Measurements from ENCODE around the gene ABRAXAS1. TPM values are rescaled to one million over a fixed set of nuclear protein-coding genes. Genes with fewer than 3 reads are reported as not detected.

Gene ABRAXAS1
- total RNA-seq, 1 donor from 2014 or later = 18.8 TPM

GRCh38 chr4:83454686-83455085, 30.2 kb downstream of the ABRAXAS1 start:
- Histone ChIP-seq H3K27ac (ENCODE audit: low read depth, low read length) (peak overlapping the region; percentile 99), H3K9me3 (ENCODE audit: control insufficient read depth in 3 of 3, low read length in 3 of 3) (no peaks in the 10 kb centered on the region), H3K4me3 (ENCODE audit: low read length in 3 of 3) (peak overlapping the region; percentile 95 to 100 (median 98)), H3K9ac (ENCODE audit: low read depth in 1 of 3, low read length in 3 of 3) (peak overlapping the region; percentile 96 to 100 (median 99)), H3K27me3 (ENCODE audit: control insufficient read depth in 3 of 3, insufficient read depth in 3 of 3, low read length in 3 of 3) (no peaks in the 10 kb centered on the region), H3K4me1 (ENCODE audit: control insufficient read depth in 3 of 3, insufficient read depth in 3 of 3, low read length in 3 of 3) (peaks cover 8 to 21% (median 10%) of the 10 kb centered on the region in 3 donors), H3K36me3 (ENCODE audit: control insufficient read depth in 3 of 3, insufficient read depth in 3 of 3, low read length in 3 of 3) (peaks cover 2 to 26% (median 21%) of the 10 kb centered on the region in 3 donors)

- no peak overlapping the region for H3K9ac ChIP-seq (ENCODE audit: low read depth in 1 of 3, low read length in 3 of 3)
- H3K4me3 ChIP-seq (ENCODE audit: low read length in 3 of 3) = no peak overlapping the region
- H3K27ac ChIP-seq (ENCODE audit: low read depth, low read length) = no peak overlapping the region
- peaks cover 9 to 27% (median 27%) of the 10 kb centered on the region in 3 donors for H3K36me3 ChIP-seq (ENCODE audit: control insufficient read depth in 3 of 3, insufficient read depth in 3 of 3, low read length in 3 of 3)
- no peaks in the 10 kb centered on the region for H3K27me3 ChIP-seq (ENCODE audit: control insufficient read depth in 3 of 3, insufficient read depth in 3 of 3, low read length in 3 of 3)
- H3K4me1 ChIP-seq (ENCODE audit: control insufficient read depth in 3 of 3, insufficient read depth in 3 of 3, low read length in 3 of 3) = peaks cover 4 to 6% (median 4%) of the 10 kb centered on the region in 3 donors
- H3K9me3 ChIP-seq (ENCODE audit: control insufficient read depth in 3 of 3, low read length in 3 of 3) = no peaks in the 10 kb centered on the region
Measured at GRCh38 chr4:83449009-83449408, 35.9 kb downstream of the ABRAXAS1 start.

GRCh38 chr4:83440899-83441298, 44.0 kb downstream of the ABRAXAS1 start:
- Histone ChIP-seq H3K27me3 (ENCODE audit: control insufficient read depth in 3 of 3, insufficient read depth in 3 of 3, low read length in 3 of 3) (no peaks in the 10 kb centered on the region), H3K4me1 (ENCODE audit: control insufficient read depth in 3 of 3, insufficient read depth in 3 of 3, low read length in 3 of 3) (no peaks in the 10 kb centered on the region), H3K27ac (ENCODE audit: low read depth, low read length) (no peak overlapping the region), H3K36me3 (ENCODE audit: control insufficient read depth in 3 of 3, insufficient read depth in 3 of 3, low read length in 3 of 3) (peaks cover 19 to 36% (median 33%) of the 10 kb centered on the region in 3 donors), H3K9ac (ENCODE audit: low read depth in 1 of 3, low read length in 3 of 3) (no peak overlapping the region), H3K9me3 (ENCODE audit: control insufficient read depth in 3 of 3, low read length in 3 of 3) (no peaks in the 10 kb centered on the region), H3K4me3 (ENCODE audit: low read length in 3 of 3) (no peak overlapping the region)

GRCh38 chr4:83440148-83440814, 44.6 kb downstream of the ABRAXAS1 start:
- Histone ChIP-seq H3K4me3 (ENCODE audit: low read length in 3 of 3) (no peak overlapping the region), H3K36me3 (ENCODE audit: control insufficient read depth in 3 of 3, insufficient read depth in 3 of 3, low read length in 3 of 3) (peaks cover 16 to 33% (median 33%) of the 10 kb centered on the region in 3 donors), H3K27me3 (ENCODE audit: control insufficient read depth in 3 of 3, insufficient read depth in 3 of 3, low read length in 3 of 3) (no peaks in the 10 kb centered on the region)

GRCh38 chr4:83438719-83439118, 46.2 kb downstream of the ABRAXAS1 start:
- Histone ChIP-seq H3K4me1 (ENCODE audit: control insufficient read depth in 3 of 3, insufficient read depth in 3 of 3, low read length in 3 of 3) (no peaks in the 10 kb centered on the region), H3K27ac (ENCODE audit: low read depth, low read length) (no peak overlapping the region), H3K27me3 (ENCODE audit: control insufficient read depth in 3 of 3, insufficient read depth in 3 of 3, low read length in 3 of 3) (no peaks in the 10 kb centered on the region), H3K36me3 (ENCODE audit: control insufficient read depth in 3 of 3, insufficient read depth in 3 of 3, low read length in 3 of 3) (peaks cover 10 to 27% (median 26%) of the 10 kb centered on the region in 3 donors), H3K9me3 (ENCODE audit: control insufficient read depth in 3 of 3, low read length in 3 of 3) (no peaks in the 10 kb centered on the region), H3K9ac (ENCODE audit: low read depth in 1 of 3, low read length in 3 of 3) (no peak overlapping the region), H3K4me3 (ENCODE audit: low read length in 3 of 3) (no peak overlapping the region)

More at GRCh38 chr4:83440148-83440814, 44.6 kb downstream of the ABRAXAS1 start:
- H3K9me3 ChIP-seq (ENCODE audit: control insufficient read depth in 3 of 3, low read length in 3 of 3) = no peaks in the 10 kb centered on the region
- no peak overlapping the region for H3K9ac ChIP-seq (ENCODE audit: low read depth in 1 of 3, low read length in 3 of 3)
- no peaks in the 10 kb centered on the region for H3K4me1 ChIP-seq (ENCODE audit: control insufficient read depth in 3 of 3, insufficient read depth in 3 of 3, low read length in 3 of 3)
- no peak overlapping the region for H3K27ac ChIP-seq (ENCODE audit: low read depth, low read length)

GRCh38 chr4:83436680-83437079, 48.2 kb downstream of the ABRAXAS1 start:
- Histone ChIP-seq H3K4me3 (ENCODE audit: low read length in 3 of 3) (no peak overlapping the region), H3K9ac (ENCODE audit: low read depth in 1 of 3, low read length in 3 of 3) (no peak overlapping the region), H3K9me3 (ENCODE audit: control insufficient read depth in 3 of 3, low read length in 3 of 3) (no peaks in the 10 kb centered on the region), H3K36me3 (ENCODE audit: control insufficient read depth in 3 of 3, insufficient read depth in 3 of 3, low read length in 3 of 3) (peaks cover 4 to 24% (median 24%) of the 10 kb centered on the region in 3 donors), H3K27ac (ENCODE audit: low read depth, low read length) (no peak overlapping the region), H3K4me1 (ENCODE audit: control insufficient read depth in 3 of 3, insufficient read depth in 3 of 3, low read length in 3 of 3) (no peaks in the 10 kb centered on the region), H3K27me3 (ENCODE audit: control insufficient read depth in 3 of 3, insufficient read depth in 3 of 3, low read length in 3 of 3) (no peaks in the 10 kb centered on the region)

- H3K36me3 ChIP-seq (ENCODE audit: control insufficient read depth in 3 of 3, insufficient read depth in 3 of 3, low read length in 3 of 3) = peaks cover 7 to 25% (median 20%) of the 10 kb centered on the region in 3 donors
- no peak overlapping the region for H3K4me3 ChIP-seq (ENCODE audit: low read length in 3 of 3)
Measured at GRCh38 chr4:83431200-83431599, 53.7 kb downstream of the ABRAXAS1 start.

GRCh38 chr4:83418211-83418610, 66.7 kb downstream of the ABRAXAS1 start:
- H3K27ac ChIP-seq (ENCODE audit: low read depth, low read length) = no peak overlapping the region
- no peaks in the 10 kb centered on the region for H3K4me1 ChIP-seq (ENCODE audit: control insufficient read depth in 3 of 3, insufficient read depth in 3 of 3, low read length in 3 of 3)
- peaks cover 14 to 43% (median 43%) of the 10 kb centered on the region in 3 donors for H3K36me3 ChIP-seq (ENCODE audit: control insufficient read depth in 3 of 3, insufficient read depth in 3 of 3, low read length in 3 of 3)
- no peak overlapping the region for H3K9ac ChIP-seq (ENCODE audit: low read depth in 1 of 3, low read length in 3 of 3)
- no peak overlapping the region for H3K4me3 ChIP-seq (ENCODE audit: low read length in 3 of 3)
- no peaks in the 10 kb centered on the region for H3K9me3 ChIP-seq (ENCODE audit: control insufficient read depth in 3 of 3, low read length in 3 of 3)
- H3K27me3 ChIP-seq (ENCODE audit: control insufficient read depth in 3 of 3, insufficient read depth in 3 of 3, low read length in 3 of 3) = no peaks in the 10 kb centered on the region

More at GRCh38 chr4:83431200-83431599, 53.7 kb downstream of the ABRAXAS1 start:
- H3K27ac ChIP-seq (ENCODE audit: low read depth, low read length) = no peak overlapping the region
- no peak overlapping the region for H3K9ac ChIP-seq (ENCODE audit: low read depth in 1 of 3, low read length in 3 of 3)
- H3K9me3 ChIP-seq (ENCODE audit: control insufficient read depth in 3 of 3, low read length in 3 of 3) = no peaks in the 10 kb centered on the region
- H3K4me1 ChIP-seq (ENCODE audit: control insufficient read depth in 3 of 3, insufficient read depth in 3 of 3, low read length in 3 of 3) = no peaks in the 10 kb centered on the region
- H3K27me3 ChIP-seq (ENCODE audit: control insufficient read depth in 3 of 3, insufficient read depth in 3 of 3, low read length in 3 of 3) = no peaks in the 10 kb centered on the region

- H3K9me3 ChIP-seq (ENCODE audit: control insufficient read depth in 3 of 3, low read length in 3 of 3) = no peaks in the 10 kb centered on the region
- peaks cover 17 to 45% (median 44%) of the 10 kb centered on the region in 3 donors for H3K36me3 ChIP-seq (ENCODE audit: control insufficient read depth in 3 of 3, insufficient read depth in 3 of 3, low read length in 3 of 3)
- no peak overlapping the region for H3K4me3 ChIP-seq (ENCODE audit: low read length in 3 of 3)
- no peak overlapping the region for H3K9ac ChIP-seq (ENCODE audit: low read depth in 1 of 3, low read length in 3 of 3)
- no peak overlapping the region for H3K27ac ChIP-seq (ENCODE audit: low read depth, low read length)
- no peaks in the 10 kb centered on the region for H3K27me3 ChIP-seq (ENCODE audit: control insufficient read depth in 3 of 3, insufficient read depth in 3 of 3, low read length in 3 of 3)
- H3K4me1 ChIP-seq (ENCODE audit: control insufficient read depth in 3 of 3, insufficient read depth in 3 of 3, low read length in 3 of 3) = no peaks in the 10 kb centered on the region
Measured at GRCh38 chr4:83417566-83417965, 67.3 kb downstream of the ABRAXAS1 start.

GRCh38 chr4:83413676-83414075, 71.2 kb downstream of the ABRAXAS1 start:
- no peak overlapping the region for H3K4me3 ChIP-seq (ENCODE audit: low read length in 3 of 3)
- H3K4me1 ChIP-seq (ENCODE audit: control insufficient read depth in 3 of 3, insufficient read depth in 3 of 3, low read length in 3 of 3) = no peaks in the 10 kb centered on the region
- no peak overlapping the region for H3K27ac ChIP-seq (ENCODE audit: low read depth, low read length)
- H3K9me3 ChIP-seq (ENCODE audit: control insufficient read depth in 3 of 3, low read length in 3 of 3) = no peaks in the 10 kb centered on the region
- H3K36me3 ChIP-seq (ENCODE audit: control insufficient read depth in 3 of 3, insufficient read depth in 3 of 3, low read length in 3 of 3) = peaks cover 19 to 43% (median 32%) of the 10 kb centered on the region in 3 donors
- H3K9ac ChIP-seq (ENCODE audit: low read depth in 1 of 3, low read length in 3 of 3) = no peak overlapping the region
- no peaks in the 10 kb centered on the region for H3K27me3 ChIP-seq (ENCODE audit: control insufficient read depth in 3 of 3, insufficient read depth in 3 of 3, low read length in 3 of 3)

All from skeletal muscle tissue (tissue), 4 donors.